Activated CD4-positive, alpha-beta memory T cell treated with anti-CD3 and anti-CD28 coated beads, Interleukin-2, amount 10 ng/mL, durations not matched to agents 7 days and 5 days (primary cell): Measurements from ENCODE around the gene TNS4. TPM values are rescaled to one million over a fixed set of nuclear protein-coding genes. Genes with fewer than 3 reads are reported as not detected.

ENCODE experiments used
- CTCF ChIA-PET: fragments of 350-600 bp; sonication (Branson Sonifier 250); formaldehyde crosslinking; loops from one replicate; lab custom pipeline; 2021; ENCODE audit warnings: antibody characterized with exemption, inconsistent platforms; lab: Charles Lee
- POLR2A ChIA-PET: fragments of 350-600 bp; sonication (Branson Sonifier 250); formaldehyde crosslinking; loops from one replicate; lab custom pipeline; 2021; ENCODE audit warnings: antibody characterized with exemption; lab: Charles Lee
- DNase-seq: peaks from one replicate; pipeline ENCODE4 v3.0.0-alpha.2; 2020
- H3K27ac Mint-ChIP-seq: one replicate; pipeline ENCODE4 v1.8.0; 2021; ENCODE audit warnings: mild to moderate bottlenecking, mixed read lengths
- H3K27me3 Mint-ChIP-seq: one replicate; pipeline ENCODE4 v1.8.0; 2021; ENCODE audit warnings: mixed read lengths
- H3K36me3 Mint-ChIP-seq: one replicate; pipeline ENCODE4 v1.8.0; 2021; ENCODE audit warnings: low read depth, mixed read lengths
- H3K4me1 Mint-ChIP-seq: one replicate; pipeline ENCODE4 v1.8.0; 2021; ENCODE audit warnings: mixed read lengths
- H3K4me3 Mint-ChIP-seq: one replicate; pipeline ENCODE4 v1.8.0; 2021; ENCODE audit warnings: mild to moderate bottlenecking, mixed read lengths
- H3K9me3 Mint-ChIP-seq: one replicate; pipeline ENCODE4 v1.8.0; 2021; ENCODE audit warnings: mixed read lengths
- total RNA-seq, 2 experiments: library from RNA; stranded (reverse); gene quantifications; one replicate each; pipeline ENCODE4 v1.2.3, GENCODE V29; 2021

The TNS4 gene
- total RNA-seq, 2 experiments from 2014 or later = 9.5 to 12.7 TPM

DNA sequence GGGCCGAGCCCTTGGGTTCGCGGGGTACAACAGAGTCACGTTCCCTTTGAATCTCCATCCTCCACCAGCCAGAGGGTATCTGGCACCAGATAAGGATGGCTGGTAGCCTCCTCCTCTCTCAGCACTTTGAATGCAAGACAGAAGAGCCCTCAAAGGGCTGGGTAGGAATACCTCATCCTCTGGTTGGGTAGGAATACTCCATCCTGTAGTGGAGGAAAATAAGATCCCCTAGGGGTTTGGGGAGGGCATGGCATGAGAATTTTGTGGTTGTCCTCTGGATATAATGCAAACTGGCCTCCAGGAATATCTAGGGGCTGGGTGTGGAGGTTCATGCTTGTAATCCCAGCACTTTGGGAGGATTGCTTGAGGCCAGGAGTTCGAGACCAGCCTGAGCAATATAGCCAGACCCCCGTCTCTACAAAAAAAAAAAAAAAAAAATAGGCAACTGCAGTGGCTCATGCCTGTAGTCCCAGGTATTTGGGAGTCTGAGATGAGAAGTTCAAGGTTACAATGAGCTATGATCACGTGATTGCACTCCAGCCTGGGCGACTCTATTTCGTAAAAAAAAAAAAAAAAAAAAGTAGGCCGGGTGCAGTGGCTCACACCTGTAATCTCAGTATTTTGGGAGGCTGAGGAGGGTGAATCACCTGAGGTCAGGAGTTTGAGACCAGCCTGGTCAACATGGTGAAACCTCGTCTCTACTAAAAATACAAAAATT lies 55.5 kb downstream of the TNS4 start:
- H3K9me3 Mint-ChIP-seq = no peaks in the 10 kb centered on the region
- no peak overlapping the region for H3K27ac Mint-ChIP-seq
- DNase-seq = no peak
- H3K27me3 Mint-ChIP-seq = peaks cover 20% of the 10 kb centered on the region
- peaks cover 54% of the 10 kb centered on the region for H3K4me1 Mint-ChIP-seq
- peaks cover 12% of the 10 kb centered on the region for H3K36me3 Mint-ChIP-seq
- CTCF ChIA-PET = interaction anchor here (0.6 to 12.7 kb wide), 3 partner anchors 31 to 170 kb away, joined by 3 to 129 read pairs (median 7); no protein-coding TSS in a partner anchor
- POLR2A ChIA-PET = interaction anchor here (0.6 to 6.0 kb wide), 5 partner anchors 24 to 86 kb away, joined by 3 to 56 read pairs (median 6); partner anchors contain the start of gene TOP2A
- peak overlapping the region; percentile 82 for H3K4me3 Mint-ChIP-seq

DNA sequence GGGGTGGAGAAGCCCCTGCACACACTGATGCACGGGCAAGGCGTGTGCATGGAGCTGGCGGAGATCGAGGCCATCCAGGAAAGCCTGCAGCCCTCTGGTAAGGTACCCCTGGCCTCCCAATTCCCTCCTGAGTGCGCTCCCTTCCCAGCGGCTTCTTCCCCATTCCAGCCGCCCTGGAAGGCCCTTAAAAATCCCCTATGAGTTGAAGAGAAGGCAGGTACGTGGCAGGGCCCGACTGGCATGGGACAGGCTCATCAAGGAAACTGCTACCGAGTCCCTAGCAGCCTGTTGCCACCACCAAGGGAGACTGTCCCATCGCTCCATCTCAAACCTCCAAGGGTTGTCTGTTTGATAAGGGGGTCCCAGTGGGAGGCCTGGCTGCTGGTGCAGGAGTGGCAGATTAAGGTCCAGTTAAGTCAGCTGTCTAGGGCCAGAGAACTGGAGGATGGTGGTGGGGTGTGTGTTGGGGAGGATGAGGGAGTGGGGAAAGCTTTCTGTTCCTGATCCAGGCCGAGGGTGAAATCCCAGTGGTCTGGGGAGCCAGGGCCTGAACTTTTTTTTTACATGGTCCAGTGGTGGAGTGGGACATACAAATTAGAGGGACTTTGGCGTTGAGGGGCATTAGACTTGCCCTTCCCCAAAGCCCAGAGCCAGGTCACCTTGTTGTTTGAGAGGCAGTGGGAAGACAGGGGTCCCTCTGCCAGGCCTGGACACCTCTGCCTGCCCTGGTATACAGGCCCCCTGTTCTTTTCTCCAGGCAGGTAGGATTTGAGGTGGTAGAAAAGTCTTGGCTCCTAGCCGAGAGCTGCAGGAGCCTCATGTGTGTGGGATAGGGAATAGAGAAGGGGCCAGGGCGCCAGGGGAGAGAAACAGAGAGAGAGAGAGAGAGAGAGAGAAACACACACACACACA lies 57.2 kb downstream of the TNS4 start:
- Mint-ChIP-seq H3K4me1 (peaks cover 51% of the 10 kb centered on the region), H3K4me3 (peak overlapping the region; percentile 82), H3K36me3 (peaks cover 12% of the 10 kb centered on the region), H3K27ac (peak overlapping the region; percentile 88), H3K27me3 (peaks cover 31% of the 10 kb centered on the region), H3K9me3 (no peaks in the 10 kb centered on the region)
- peak; percentile 27 for DNase-seq
- POLR2A ChIA-PET = interaction anchor here (0.5 to 6.0 kb wide), 22 partner anchors 11 to 147 kb away, joined by 3 to 56 read pairs (median 4); partner anchors contain the start of gene TOP2A
- CTCF ChIA-PET = interaction anchor here (0.6 to 12.7 kb wide), 13 partner anchors 10 to 117 kb away, joined by 3 to 129 read pairs (median 6); partner anchors contain the start of gene TOP2A

DNA sequence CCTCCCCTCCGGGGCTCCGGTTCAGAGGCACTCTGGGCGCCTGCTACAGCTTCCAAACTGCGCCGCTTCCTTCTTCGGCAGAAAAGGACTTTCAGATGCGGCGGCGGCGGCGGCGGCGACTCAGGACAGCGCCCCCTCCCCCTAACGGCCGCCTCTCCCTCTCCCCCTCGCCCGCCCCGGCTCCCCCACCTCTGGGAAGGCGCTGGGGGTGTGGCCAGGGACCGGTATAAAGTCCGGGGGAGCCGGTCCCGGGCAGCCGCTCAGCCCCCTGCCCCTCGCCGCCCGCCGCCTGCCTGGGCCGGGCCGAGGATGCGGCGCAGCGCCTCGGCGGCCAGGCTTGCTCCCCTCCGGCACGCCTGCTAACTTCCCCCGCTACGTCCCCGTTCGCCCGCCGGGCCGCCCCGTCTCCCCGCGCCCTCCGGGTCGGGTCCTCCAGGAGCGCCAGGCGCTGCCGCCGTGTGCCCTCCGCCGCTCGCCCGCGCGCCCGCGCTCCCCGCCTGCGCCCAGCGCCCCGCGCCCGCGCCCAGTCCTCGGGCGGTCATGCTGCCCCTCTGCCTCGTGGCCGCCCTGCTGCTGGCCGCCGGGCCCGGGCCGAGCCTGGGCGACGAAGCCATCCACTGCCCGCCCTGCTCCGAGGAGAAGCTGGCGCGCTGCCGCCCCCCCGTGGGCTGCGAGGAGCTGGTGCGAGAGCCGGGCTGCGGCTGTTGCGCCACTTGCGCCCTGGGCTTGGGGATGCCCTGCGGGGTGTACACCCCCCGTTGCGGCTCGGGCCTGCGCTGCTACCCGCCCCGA lies 58.0 kb downstream of the TNS4 start, which contains the start of gene IGFBP4:
IGFBP4 (plus strand) TSS at position 255 of the 792 bp plus-strand sequence; CDS start at position 541, 286 bp downstream.
- peaks cover 31% of the 10 kb centered on the region for H3K27me3 Mint-ChIP-seq
- DNase-seq = peak; percentile 72
- ChIA-PET CTCF (interaction anchor here (0.6 to 12.7 kb wide), 15 partner anchors 9 to 193 kb away, joined by 3 to 129 read pairs (median 7); partner anchors contain the start of gene TOP2A), POLR2A (interaction anchor here (0.6 to 6.0 kb wide), 18 partner anchors 10 to 146 kb away, joined by 3 to 56 read pairs (median 4); partner anchors contain the start of gene TOP2A)
- peak within 1 kb of the TSS; percentile 88 for H3K27ac Mint-ChIP-seq
- no peaks in the 10 kb centered on the region for H3K9me3 Mint-ChIP-seq
- H3K4me1 Mint-ChIP-seq = peaks cover 45% of the 10 kb centered on the region
- peak within 1 kb of the TSS; percentile 82 for H3K4me3 Mint-ChIP-seq
- H3K36me3 Mint-ChIP-seq = peaks cover 8% of the 10 kb centered on the region

DNA sequence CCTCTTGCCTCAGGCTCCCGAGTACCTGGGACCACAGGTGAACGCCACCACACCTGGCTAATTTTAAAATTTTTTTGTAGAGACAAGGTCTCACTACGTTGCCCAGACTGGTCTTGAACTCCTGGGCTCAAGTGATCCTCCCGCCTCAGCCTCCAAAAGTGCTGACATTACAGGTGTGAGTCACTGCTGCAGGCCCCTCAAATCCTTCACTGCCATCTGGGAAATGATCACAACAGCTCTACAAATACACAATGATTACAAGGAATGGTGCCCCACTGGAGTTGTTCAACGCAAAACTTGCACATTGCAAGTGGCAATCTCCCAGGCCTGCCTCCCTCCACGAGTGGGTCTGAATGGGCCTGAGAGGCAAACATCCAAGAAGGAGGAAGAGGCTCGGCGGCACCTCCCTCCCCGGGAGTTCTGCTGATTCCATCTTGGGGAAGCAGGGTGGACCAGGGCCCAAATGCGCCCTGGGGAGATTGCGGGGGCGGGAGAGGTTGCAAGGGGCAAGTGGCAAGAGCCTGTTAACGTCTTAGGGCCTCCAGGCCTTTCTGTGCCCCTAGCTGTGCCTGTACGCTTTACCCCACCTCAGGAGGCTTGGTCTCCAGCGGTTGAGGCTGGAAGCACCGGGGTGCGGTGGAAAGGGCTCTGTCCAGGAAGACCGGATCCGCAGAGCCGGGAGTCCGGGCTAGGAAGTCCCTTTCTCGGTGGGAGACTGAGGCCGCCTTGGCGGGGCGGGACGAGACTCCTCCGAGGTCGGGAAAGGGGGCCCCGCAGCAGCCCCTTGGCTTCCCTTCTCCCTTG lies 58.8 kb downstream of the TNS4 start:
- peak overlapping the region; percentile 53 for H3K4me3 Mint-ChIP-seq
- peaks cover 6% of the 10 kb centered on the region for H3K36me3 Mint-ChIP-seq
- no peak for DNase-seq
- ChIA-PET CTCF (interaction anchor here (1.3 to 12.7 kb wide), 6 partner anchors 13 to 118 kb away, joined by 8 to 129 read pairs (median 14); partner anchors contain the start of gene TOP2A), POLR2A (interaction anchor here (2.1 to 6.0 kb wide), 4 partner anchors 26 to 120 kb away, joined by 6 to 56 read pairs (median 22); partner anchors contain the start of gene TOP2A)
- H3K4me1 Mint-ChIP-seq = peaks cover 41% of the 10 kb centered on the region
- H3K27me3 Mint-ChIP-seq = peaks cover 29% of the 10 kb centered on the region
- H3K27ac Mint-ChIP-seq = no peak overlapping the region
- no peaks in the 10 kb centered on the region for H3K9me3 Mint-ChIP-seq

GRCh38 chr17:40440166-40440565 lies 61.3 kb downstream of the TNS4 start:
- H3K4me3 Mint-ChIP-seq = no peak overlapping the region
- peaks cover 5% of the 10 kb centered on the region for H3K36me3 Mint-ChIP-seq
- no peak overlapping the region for H3K27ac Mint-ChIP-seq
- H3K4me1 Mint-ChIP-seq = peaks cover 29% of the 10 kb centered on the region
- DNase-seq = no peak
- H3K9me3 Mint-ChIP-seq = no peaks in the 10 kb centered on the region
- H3K27me3 Mint-ChIP-seq = peaks cover 35% of the 10 kb centered on the region
- ChIA-PET CTCF (interaction anchor here (2.3 to 12.7 kb wide), 4 partner anchors 14 to 120 kb away, joined by 7 to 129 read pairs (median 14); partner anchors contain the start of gene TOP2A), POLR2A (interaction anchor here (1.2 to 6.0 kb wide), 2 partner anchors 23 to 92 kb away, joined by 4 to 56 read pairs; partner anchors contain the start of gene TOP2A)

GRCh38 chr17:40437095-40437732 lies 64.2 kb downstream of the TNS4 start:
- DNase-seq = no peak
- Mint-ChIP-seq H3K4me3 (no peak overlapping the region), H3K36me3 (no peaks in the 10 kb centered on the region), H3K9me3 (no peaks in the 10 kb centered on the region), H3K27ac (no peak overlapping the region), H3K27me3 (peaks cover 27% of the 10 kb centered on the region), H3K4me1 (peaks cover 16% of the 10 kb centered on the region)
- ChIA-PET CTCF (interaction anchor here (1.1 to 4.9 kb wide), 4 partner anchors 10 to 96 kb away, joined by 4 to 19 read pairs (median 12); no protein-coding TSS in a partner anchor), POLR2A (interaction anchor here (1.0 to 2.7 kb wide), 3 partner anchors 17 to 219 kb away, joined by 3 to 12 read pairs (median 3); partner anchors contain the start of genes TOP2A and WIPF2)

- H3K27me3 Mint-ChIP-seq = peaks cover 29% of the 10 kb centered on the region
- H3K4me3 Mint-ChIP-seq = no peak overlapping the region
- H3K9me3 Mint-ChIP-seq = no peaks in the 10 kb centered on the region
- H3K36me3 Mint-ChIP-seq = no peaks in the 10 kb centered on the region
- ChIA-PET POLR2A (interaction anchor here (1.0 to 2.7 kb wide), 3 partner anchors 16 to 218 kb away, joined by 3 to 12 read pairs (median 3); partner anchors contain the start of genes TOP2A and WIPF2), CTCF (interaction anchor here (1.4 to 4.9 kb wide), 3 partner anchors 10 to 97 kb away, joined by 4 to 19 read pairs (median 18); no protein-coding TSS in a partner anchor)
- H3K27ac Mint-ChIP-seq = no peak overlapping the region
- no peak for DNase-seq
- peaks cover 16% of the 10 kb centered on the region for H3K4me1 Mint-ChIP-seq
Observed at GRCh38 chr17:40436636-40437035, 64.8 kb downstream of the TNS4 start.

GRCh38 chr17:40433551-40434415 lies 67.6 kb downstream of the TNS4 start:
- no peak overlapping the region for H3K27ac Mint-ChIP-seq
- peak; percentile 44 for DNase-seq
- POLR2A ChIA-PET = interaction anchor here (1.4 kb wide), 1 partner anchor 10 kb away, joined by 4 read pairs; the partner anchor contains the start of gene IGFBP4
- H3K36me3 Mint-ChIP-seq = no peaks in the 10 kb centered on the region
- peaks cover 14% of the 10 kb centered on the region for H3K4me1 Mint-ChIP-seq
- peaks cover 31% of the 10 kb centered on the region for H3K27me3 Mint-ChIP-seq
- no peaks in the 10 kb centered on the region for H3K9me3 Mint-ChIP-seq
- no peak overlapping the region for H3K4me3 Mint-ChIP-seq
- CTCF ChIA-PET = interaction anchor here (0.6 to 2.3 kb wide), 8 partner anchors 10 to 127 kb away, joined by 3 to 12 read pairs (median 4); partner anchors contain the start of gene TOP2A

DNA sequence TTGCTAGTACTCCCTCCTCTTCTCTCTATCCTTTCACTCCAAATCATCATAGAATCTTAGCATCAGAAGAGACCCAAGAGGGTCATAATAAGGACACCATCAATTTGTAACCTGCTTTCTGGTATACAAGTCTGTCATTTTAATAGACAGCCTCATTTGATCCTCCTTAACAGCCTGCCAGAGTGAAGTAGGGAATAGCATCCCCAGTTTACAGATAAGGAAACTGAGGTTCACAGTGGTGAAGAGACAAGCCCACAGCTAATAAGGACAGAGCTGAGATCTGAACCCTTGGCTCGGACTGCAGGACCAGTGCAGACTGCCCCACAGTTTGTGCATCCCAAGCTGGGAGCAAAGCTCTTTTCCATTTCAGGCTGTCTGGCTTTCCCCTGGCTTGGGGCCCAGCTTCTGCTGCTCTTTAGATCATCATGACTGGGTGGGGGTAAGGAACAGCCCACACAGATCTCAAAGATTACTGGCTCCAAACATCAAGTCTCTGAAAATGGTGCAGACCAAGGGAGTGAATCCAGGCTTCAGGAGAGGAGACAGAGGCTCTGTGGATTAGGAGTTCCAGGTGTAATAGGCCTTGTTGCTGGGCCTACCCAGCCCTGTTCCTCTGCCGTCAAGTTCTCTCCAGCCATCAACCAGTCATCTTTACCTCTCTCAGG lies 68.4 kb downstream of the TNS4 start:
- H3K36me3 Mint-ChIP-seq = no peaks in the 10 kb centered on the region
- H3K4me3 Mint-ChIP-seq = no peak overlapping the region
- peaks cover 15% of the 10 kb centered on the region for H3K4me1 Mint-ChIP-seq
- DNase-seq = no peak
- no peak overlapping the region for H3K27ac Mint-ChIP-seq
- ChIA-PET CTCF (interaction anchor here (0.6 to 2.3 kb wide), 8 partner anchors 11 to 128 kb away, joined by 3 to 12 read pairs (median 3); partner anchors contain the start of gene TOP2A), POLR2A (interaction anchor here (0.6 to 1.4 kb wide), 2 partner anchors 11 to 16 kb away, joined by 3 to 4 read pairs; partner anchors contain the start of genes IGFBP4 and TOP2A)
- H3K27me3 Mint-ChIP-seq = peaks cover 33% of the 10 kb centered on the region
- no peaks in the 10 kb centered on the region for H3K9me3 Mint-ChIP-seq
